Measurements from ENCODE around the gene SRA1. TPM values are rescaled to one million over a fixed set of nuclear protein-coding genes. Genes with fewer than 3 reads are reported as not detected.

The SRA1 gene
- total RNA-seq, 2 experiments from 2014 or later, result 38.0 to 39.6 TPM

Small RNAs within 50 kb of the gene (microRNA-seq; reads per million reads assigned to microRNA genes)
- gene MIR6831 (ENCODE audit: borderline microRNAs expressed, borderline replicate concordance), result not detected

Other genes with a start within 250 kb of the SRA1 start
- gene HBEGF, start 210.9 kb downstream of the SRA1 start, total RNA-seq, result 1 to 10 TPM; 8.7 to 9.1 TPM
- under 1 TPM; 0.07 to 0.12 TPM for gene SLC4A9, start 197.3 kb downstream of the SRA1 start, total RNA-seq
- 10 to 100 TPM; 83.2 to 87.0 TPM for gene ANKHD1, start 155.6 kb downstream of the SRA1 start, total RNA-seq
- gene EIF4EBP3, start 9.8 kb downstream of the SRA1 start, total RNA-seq, result 10 to 100 TPM; 27.2 to 28.5 TPM
- 10 to 100 TPM; 15.4 to 16.5 TPM for gene APBB3, start 7.1 kb upstream of the SRA1 start, total RNA-seq
- gene SLC35A4, start 7.4 kb upstream of the SRA1 start, total RNA-seq, result 10 to 100 TPM; 57.1 to 60.1 TPM
- under 1 TPM; 0.14 to 0.20 TPM for gene CD14, start 75.7 kb upstream of the SRA1 start, total RNA-seq
- 10 to 100 TPM; 29.0 to 29.5 TPM for gene TMCO6, start 82.0 kb upstream of the SRA1 start, total RNA-seq
- gene NDUFA2, start 90.2 kb upstream of the SRA1 start, total RNA-seq, result 10 to 100 TPM; 71.4 to 76.4 TPM
- gene IK, start 90.4 kb upstream of the SRA1 start, total RNA-seq, result 10 to 100 TPM; 82.9 to 93.1 TPM
- 10 to 100 TPM; 18.9 to 19.8 TPM for gene WDR55, start 107.4 kb upstream of the SRA1 start, total RNA-seq
- gene DND1, start 116.1 kb upstream of the SRA1 start, total RNA-seq, result 1 to 10 TPM; 1.7 to 1.9 TPM
- gene HARS1, start 133.9 kb upstream of the SRA1 start, total RNA-seq, result 10 to 100 TPM; 69.0 to 74.8 TPM
- 10 to 100 TPM; 27.4 to 29.3 TPM for gene HARS2, start 134.0 kb upstream of the SRA1 start, total RNA-seq
- 10 to 100 TPM; 52.9 to 58.8 TPM for gene ZMAT2, start 143.0 kb upstream of the SRA1 start, total RNA-seq
- gene PCDHA1, start 228.7 kb upstream of the SRA1 start, total RNA-seq, result not detected
- gene PCDHA2, start 237.4 kb upstream of the SRA1 start, total RNA-seq, result not detected
- not detected for gene PCDHA3, start 243.6 kb upstream of the SRA1 start, total RNA-seq
- not detected for gene PCDHA4, start 249.6 kb upstream of the SRA1 start, total RNA-seq

All from activated naive CD4-positive, alpha-beta T cell treated with anti-CD3 and anti-CD28 coated beads for 36 hours (primary cell).